HCT116 (cell line): Measurements from ENCODE around the gene PDE4D.

ENCODE experiments used
- EZH2phosphoT487 ChIP-seq: fragments of 200-600 bp; IDR thresholded peaks from 2 replicates; pipeline ENCODE4 v1.6.1; 2018; ENCODE audit warnings: antibody characterized with exemption, borderline replicate concordance
- POLR2A ChIP-seq: IDR thresholded peaks from 2 replicates; pipeline ENCODE4 v1.7.0; 2011; ENCODE audit warnings: borderline replicate concordance; ENCODE audit not compliant: insufficient read depth, insufficient read length; ENCODE audit errors: extremely low read depth
- SP1 ChIP-seq: IDR thresholded peaks from 2 replicates; pipeline ENCODE4 v1.6.1; 2012; ENCODE audit warnings: low read depth
- YY1 ChIP-seq: IDR thresholded peaks from 2 replicates; pipeline ENCODE4 v1.6.1; 2011; ENCODE audit warnings: low read length, low read depth, moderate library complexity, mild to moderate bottlenecking; ENCODE audit not compliant: insufficient replicate concordance; ENCODE audit errors: extremely low read depth
- ZFX ChIP-seq: fragments of 450-650 bp; IDR thresholded peaks from 2 replicates; pipeline ENCODE4 v1.6.1; 2017
- ZNF274 ChIP-seq: fragments of 200-500 bp; sonication (Bioruptor generic); IDR thresholded peaks from 2 replicates; pipeline ENCODE4 v1.6.1; 2014; ENCODE audit warnings: mild to moderate bottlenecking, low read depth, low read length, inconsistent platforms
- TF ChIP-seq, protein P1 (sequence below), 3 experiments: fragments of 200-600 bp in 1 of 3; sonication (generic) in 1 of 3; IDR thresholded peaks in 2 of 3; conservative IDR thresholded peaks in 1 of 3; 2 replicates each; pipeline ENCODE4 v1.5.1; 2012 to 2017; ENCODE audit warnings: low read depth in 2 of 3, low read length in 2 of 3, antibody characterized with exemption in 1 of 3, borderline replicate concordance in 1 of 3, control low read depth in 1 of 3, mild to moderate bottlenecking in 1 of 3, mixed read lengths in 1 of 3, mixed run types in 1 of 3, moderate library complexity in 1 of 3; ENCODE audit not compliant: insufficient read depth in 1 of 3
- TF ChIP-seq, protein P2 (sequence below): IDR thresholded peaks from 2 replicates; pipeline ENCODE4 v1.6.1; 2012
- TF ChIP-seq, protein P3 (sequence below): IDR thresholded peaks from 2 replicates; pipeline ENCODE4 v1.6.1; 2012; ENCODE audit warnings: low read depth

DNA sequence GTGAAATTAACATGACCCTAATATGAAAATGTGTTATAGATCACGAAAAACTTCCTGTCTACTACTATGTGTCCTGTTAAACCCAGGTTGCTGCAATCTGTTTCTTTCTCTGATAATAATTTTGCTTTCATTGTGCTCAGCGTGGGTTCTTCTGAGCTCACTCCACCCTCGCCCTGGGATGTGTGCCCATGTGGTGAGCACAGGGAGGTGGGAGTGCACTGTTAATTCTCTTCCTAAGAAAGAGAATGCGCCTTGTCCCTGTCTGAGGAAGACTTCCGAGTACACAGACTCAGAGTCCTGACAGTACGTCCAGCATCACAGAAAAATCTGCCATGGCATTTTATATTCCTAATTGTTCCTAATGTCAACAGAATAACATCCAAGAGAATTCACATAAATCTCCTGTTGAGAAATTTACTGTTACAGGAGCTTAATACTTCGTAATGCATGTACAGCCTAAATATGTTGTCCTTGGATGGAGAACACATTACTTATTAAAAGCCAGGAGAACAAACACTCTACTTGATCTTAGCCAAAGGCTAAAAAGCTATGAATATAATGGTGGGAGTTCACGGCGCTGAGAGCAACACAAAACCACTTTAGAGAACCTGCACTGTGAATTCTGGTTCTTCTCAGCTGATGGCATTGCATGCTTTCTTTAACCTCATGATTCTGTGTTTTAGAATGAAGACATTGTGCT, 102.6 kb downstream of the PDE4D start:
- no peak for TF ChIP-seq YY1
- TF ChIP-seq POLR2A = no peak
- TF ChIP-seq, protein P1, sequence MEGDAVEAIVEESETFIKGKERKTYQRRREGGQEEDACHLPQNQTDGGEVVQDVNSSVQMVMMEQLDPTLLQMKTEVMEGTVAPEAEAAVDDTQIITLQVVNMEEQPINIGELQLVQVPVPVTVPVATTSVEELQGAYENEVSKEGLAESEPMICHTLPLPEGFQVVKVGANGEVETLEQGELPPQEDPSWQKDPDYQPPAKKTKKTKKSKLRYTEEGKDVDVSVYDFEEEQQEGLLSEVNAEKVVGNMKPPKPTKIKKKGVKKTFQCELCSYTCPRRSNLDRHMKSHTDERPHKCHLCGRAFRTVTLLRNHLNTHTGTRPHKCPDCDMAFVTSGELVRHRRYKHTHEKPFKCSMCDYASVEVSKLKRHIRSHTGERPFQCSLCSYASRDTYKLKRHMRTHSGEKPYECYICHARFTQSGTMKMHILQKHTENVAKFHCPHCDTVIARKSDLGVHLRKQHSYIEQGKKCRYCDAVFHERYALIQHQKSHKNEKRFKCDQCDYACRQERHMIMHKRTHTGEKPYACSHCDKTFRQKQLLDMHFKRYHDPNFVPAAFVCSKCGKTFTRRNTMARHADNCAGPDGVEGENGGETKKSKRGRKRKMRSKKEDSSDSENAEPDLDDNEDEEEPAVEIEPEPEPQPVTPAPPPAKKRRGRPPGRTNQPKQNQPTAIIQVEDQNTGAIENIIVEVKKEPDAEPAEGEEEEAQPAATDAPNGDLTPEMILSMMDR (IDR thresholded peaks at IDR 0.05 in 2 of 3, conservative IDR thresholded peaks at IDR 0.05 in 1 of 3; ENCODE audit: borderline replicate concordance in 1 of 3, insufficient read depth in 1 of 3, low read depth in 2 of 3, low read length in 2 of 3) = no peak
- TF ChIP-seq ZNF274 = no peak
- TF ChIP-seq, protein P2, sequence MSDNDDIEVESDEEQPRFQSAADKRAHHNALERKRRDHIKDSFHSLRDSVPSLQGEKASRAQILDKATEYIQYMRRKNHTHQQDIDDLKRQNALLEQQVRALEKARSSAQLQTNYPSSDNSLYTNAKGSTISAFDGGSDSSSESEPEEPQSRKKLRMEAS = no peak
- no peak for TF ChIP-seq SP1
- no peak for TF ChIP-seq EZH2phosphoT487
- TF ChIP-seq, protein P3, sequence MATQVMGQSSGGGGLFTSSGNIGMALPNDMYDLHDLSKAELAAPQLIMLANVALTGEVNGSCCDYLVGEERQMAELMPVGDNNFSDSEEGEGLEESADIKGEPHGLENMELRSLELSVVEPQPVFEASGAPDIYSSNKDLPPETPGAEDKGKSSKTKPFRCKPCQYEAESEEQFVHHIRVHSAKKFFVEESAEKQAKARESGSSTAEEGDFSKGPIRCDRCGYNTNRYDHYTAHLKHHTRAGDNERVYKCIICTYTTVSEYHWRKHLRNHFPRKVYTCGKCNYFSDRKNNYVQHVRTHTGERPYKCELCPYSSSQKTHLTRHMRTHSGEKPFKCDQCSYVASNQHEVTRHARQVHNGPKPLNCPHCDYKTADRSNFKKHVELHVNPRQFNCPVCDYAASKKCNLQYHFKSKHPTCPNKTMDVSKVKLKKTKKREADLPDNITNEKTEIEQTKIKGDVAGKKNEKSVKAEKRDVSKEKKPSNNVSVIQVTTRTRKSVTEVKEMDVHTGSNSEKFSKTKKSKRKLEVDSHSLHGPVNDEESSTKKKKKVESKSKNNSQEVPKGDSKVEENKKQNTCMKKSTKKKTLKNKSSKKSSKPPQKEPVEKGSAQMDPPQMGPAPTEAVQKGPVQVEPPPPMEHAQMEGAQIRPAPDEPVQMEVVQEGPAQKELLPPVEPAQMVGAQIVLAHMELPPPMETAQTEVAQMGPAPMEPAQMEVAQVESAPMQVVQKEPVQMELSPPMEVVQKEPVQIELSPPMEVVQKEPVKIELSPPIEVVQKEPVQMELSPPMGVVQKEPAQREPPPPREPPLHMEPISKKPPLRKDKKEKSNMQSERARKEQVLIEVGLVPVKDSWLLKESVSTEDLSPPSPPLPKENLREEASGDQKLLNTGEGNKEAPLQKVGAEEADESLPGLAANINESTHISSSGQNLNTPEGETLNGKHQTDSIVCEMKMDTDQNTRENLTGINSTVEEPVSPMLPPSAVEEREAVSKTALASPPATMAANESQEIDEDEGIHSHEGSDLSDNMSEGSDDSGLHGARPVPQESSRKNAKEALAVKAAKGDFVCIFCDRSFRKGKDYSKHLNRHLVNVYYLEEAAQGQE = no peak
- no peak for TF ChIP-seq ZFX
